NCI-H2227 (cell line): ENCODE measurements around the gene TBCK.
"Not testable (repeated sequence)": the region's sequence is repeated elsewhere in the genome, so short reads cannot be mapped to it uniquely, and the experiment has no call there.

Experiments
- DNase-seq: peaks from one replicate; lab custom pipeline; 2025; ENCODE audit not compliant: unreplicated experiment; lab: John Stamatoyannopoulos, UW

Gene TBCK

GRCh38 chr4:106132045-106132444 is 184.0 kb downstream of the TBCK start:
- no peak for DNase-seq

GRCh38 chr4:106126062-106126461 is 189.9 kb downstream of the TBCK start:
- DNase-seq = no peak

- DNase-seq = not testable (repeated sequence)
These were observed 196.0 kb downstream of the TBCK start for GRCh38 chr4:106119949-106120555.

GRCh38 chr4:106116025-106116424 is 200.0 kb downstream of the TBCK start:
- DNase-seq = no peak

GRCh38 chr4:106114270-106114669 is 201.7 kb downstream of the TBCK start:
- no peak for DNase-seq

GRCh38 chr4:106111778-106112469 is 204.1 kb downstream of the TBCK start:
- not testable (repeated sequence) for DNase-seq

GRCh38 chr4:106109929-106110328 is 206.1 kb downstream of the TBCK start:
- DNase-seq = no peak

- no peak for DNase-seq
These were observed 210.3 kb downstream of the TBCK start for GRCh38 chr4:106105697-106106096.

GRCh38 chr4:106104276-106104675 is 211.7 kb downstream of the TBCK start:
- DNase-seq = no peak

GRCh38 chr4:106096454-106096853 is 219.6 kb downstream of the TBCK start:
- DNase-seq = no peak

- DNase-seq = no peak
These were observed 220.6 kb downstream of the TBCK start for GRCh38 chr4:106095408-106095807.

- no peak for DNase-seq
These were observed 223.5 kb downstream of the TBCK start for GRCh38 chr4:106092361-106093040.

GRCh38 chr4:106090826-106091225 is 225.2 kb downstream of the TBCK start:
- no peak for DNase-seq

GRCh38 chr4:106083065-106083464 is 232.9 kb downstream of the TBCK start:
- no peak for DNase-seq

GRCh38 chr4:106080376-106080775 is 235.6 kb downstream of the TBCK start:
- no peak for DNase-seq

GRCh38 chr4:106079616-106080015 is 236.4 kb downstream of the TBCK start:
- DNase-seq = no peak

- no peak for DNase-seq
These were observed 251.0 kb downstream of the TBCK start for GRCh38 chr4:106065018-106065417.

- DNase-seq = no peak
These were observed 253.0 kb downstream of the TBCK start for GRCh38 chr4:106063009-106063408.

GRCh38 chr4:106062452-106062875 is 253.5 kb downstream of the TBCK start:
- no peak for DNase-seq

- DNase-seq = no peak
These were observed 257.1 kb downstream of the TBCK start for GRCh38 chr4:106058921-106059320.

GRCh38 chr4:106056914-106057313 is 259.1 kb downstream of the TBCK start:
- DNase-seq = no peak

GRCh38 chr4:106051514-106051913 is 264.5 kb downstream of the TBCK start:
- no peak for DNase-seq
